Measurements from ENCODE around the gene TARS1.
"Not testable (repeated sequence)": the region's sequence is repeated elsewhere in the genome, so short reads cannot be mapped to it uniquely, and the experiment has no call there.

TARS1 gene

DNA sequence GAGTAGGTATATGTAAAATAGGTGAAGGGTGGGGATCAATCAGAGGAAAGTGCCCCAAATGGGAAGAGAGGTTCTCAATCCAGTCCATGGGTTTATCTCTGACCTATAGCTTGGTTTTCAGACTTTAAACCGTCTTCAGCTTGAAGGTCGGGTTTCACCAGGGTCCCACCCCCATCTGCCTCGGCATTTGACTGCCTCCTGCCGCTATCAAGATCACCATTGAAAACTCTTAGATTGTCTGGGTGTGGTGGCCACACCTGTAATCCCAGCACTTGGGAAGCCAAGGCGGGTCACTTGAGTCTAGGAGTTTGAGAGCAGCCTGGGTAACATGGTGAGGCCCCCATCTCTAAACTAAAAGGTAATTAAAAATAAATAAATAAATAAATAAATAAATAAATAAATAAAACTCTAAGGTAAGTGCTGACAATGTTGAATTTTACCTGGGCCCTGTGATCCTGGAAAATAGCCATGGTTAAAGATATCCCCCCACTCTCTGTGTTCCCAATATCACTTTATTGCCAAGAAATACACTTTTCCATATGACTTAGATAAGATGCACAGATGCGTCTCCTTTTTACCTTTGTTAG is 48.8 kb downstream of the TARS1 start:
- DNase-seq, result no peak

DNA sequence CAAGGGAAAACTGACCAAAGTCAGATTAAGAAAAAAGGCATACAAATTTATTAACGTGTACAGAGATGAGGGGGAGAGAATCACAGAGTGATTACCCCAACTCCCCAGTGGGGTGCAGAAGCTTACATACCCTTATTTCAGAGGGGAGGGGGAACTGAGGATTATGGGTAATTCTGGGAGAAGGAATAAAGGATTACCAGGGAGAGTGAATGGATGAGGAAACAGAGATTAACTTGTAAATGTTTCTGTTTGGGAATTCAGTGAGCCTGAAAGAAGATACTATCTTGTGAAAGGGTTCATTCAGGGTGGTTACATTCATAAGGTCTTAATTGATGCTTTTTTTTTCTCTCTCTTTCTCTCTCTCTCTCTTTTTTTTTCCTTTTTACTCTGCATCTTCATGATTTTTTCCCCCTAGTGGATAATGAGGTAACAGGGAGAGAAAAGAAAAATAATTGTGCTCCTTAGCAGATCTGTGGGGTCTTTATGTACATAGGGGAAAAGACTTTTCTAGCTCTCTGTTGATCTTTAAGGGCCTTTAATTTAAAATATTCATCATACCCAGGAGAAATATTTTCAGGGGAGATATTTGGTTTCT is 49.4 kb downstream of the TARS1 start:
- no peak for DNase-seq

DNA sequence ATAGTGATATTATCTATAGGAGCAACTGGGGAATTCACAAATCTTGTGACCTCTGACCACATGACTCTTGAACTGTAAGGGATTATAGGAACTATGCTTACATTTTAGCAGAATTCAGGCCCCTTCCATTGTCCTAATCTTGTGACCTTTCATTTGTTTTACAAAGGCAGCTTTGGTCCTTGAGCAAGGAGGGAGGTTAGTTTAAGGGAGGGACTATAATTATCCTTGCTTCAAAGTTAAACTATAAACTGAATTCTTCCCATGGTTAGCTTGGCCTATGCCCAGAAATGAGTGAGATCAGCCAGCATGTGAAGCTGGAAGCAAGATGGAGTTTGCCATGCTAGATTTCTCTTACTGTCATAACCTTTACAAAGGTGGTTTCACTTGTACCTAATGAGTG is 51.2 kb downstream of the TARS1 start:
- no peak for DNase-seq

DNA sequence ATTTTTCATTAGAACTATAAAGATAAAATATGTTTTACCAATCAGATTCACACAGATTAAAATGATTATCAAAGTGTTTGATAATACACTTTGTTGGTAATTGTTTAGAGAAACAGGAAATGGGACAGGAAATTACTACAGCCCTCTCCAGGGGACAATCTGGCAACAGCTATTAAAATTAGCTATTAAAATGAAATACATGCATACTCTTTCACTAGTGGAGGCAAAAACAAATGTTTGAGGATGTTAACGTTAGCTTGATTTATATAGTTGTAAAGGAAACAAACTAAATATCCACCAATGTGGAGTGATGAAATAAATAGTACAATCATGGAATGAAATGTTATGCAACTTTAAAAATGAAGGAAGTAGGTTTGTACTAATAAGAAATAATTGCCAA is 53.7 kb downstream of the TARS1 start:
- no peak for DNase-seq

GRCh38 chr5:33501260-33501659 is 60.5 kb downstream of the TARS1 start:
- no peak for DNase-seq

GRCh38 chr5:33501899-33502298 is 61.1 kb downstream of the TARS1 start:
- no peak for DNase-seq

DNA sequence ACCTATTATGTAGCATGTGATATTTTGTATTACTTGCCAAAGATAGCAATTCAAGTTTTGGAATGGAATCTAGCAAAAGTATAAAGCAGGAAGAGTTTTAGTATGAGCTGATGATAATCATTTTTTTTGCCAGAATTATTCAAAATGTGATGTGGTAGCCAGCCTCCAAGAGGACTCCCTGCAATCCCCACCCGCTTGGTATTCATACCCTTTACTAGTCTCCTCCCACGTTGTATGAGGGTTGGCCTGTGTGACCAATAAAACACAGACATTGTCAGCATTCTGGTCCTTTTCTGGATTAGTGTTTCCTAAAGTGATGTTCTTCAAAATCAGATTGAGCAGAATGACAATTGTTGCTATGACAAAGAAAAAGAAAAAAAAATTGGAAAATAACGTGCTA is 63.8 kb downstream of the TARS1 start:
- DNase-seq, result no peak

- no peak for DNase-seq
Observed at GRCh38 chr5:33507426-33507825, 66.7 kb downstream of the TARS1 start.

DNA sequence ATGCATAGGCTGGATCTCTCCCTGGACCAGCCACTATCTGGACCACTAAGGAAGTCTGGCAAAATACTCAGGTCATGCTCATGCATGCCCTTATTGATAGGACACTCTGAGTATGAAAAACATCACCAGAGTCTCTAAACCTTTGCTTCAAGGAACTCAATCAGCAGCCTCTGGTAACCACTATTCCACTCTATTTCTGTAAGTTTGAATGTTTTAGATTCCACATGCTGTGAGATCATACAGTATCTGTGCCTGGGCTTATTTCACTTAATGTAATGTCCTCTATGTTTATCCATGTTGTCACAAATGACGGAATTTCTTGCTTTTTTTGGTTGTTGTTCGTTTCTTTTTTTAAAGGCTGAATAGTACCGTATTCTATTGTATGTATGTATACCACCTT is 68.3 kb downstream of the TARS1 start:
- no peak for DNase-seq

DNA sequence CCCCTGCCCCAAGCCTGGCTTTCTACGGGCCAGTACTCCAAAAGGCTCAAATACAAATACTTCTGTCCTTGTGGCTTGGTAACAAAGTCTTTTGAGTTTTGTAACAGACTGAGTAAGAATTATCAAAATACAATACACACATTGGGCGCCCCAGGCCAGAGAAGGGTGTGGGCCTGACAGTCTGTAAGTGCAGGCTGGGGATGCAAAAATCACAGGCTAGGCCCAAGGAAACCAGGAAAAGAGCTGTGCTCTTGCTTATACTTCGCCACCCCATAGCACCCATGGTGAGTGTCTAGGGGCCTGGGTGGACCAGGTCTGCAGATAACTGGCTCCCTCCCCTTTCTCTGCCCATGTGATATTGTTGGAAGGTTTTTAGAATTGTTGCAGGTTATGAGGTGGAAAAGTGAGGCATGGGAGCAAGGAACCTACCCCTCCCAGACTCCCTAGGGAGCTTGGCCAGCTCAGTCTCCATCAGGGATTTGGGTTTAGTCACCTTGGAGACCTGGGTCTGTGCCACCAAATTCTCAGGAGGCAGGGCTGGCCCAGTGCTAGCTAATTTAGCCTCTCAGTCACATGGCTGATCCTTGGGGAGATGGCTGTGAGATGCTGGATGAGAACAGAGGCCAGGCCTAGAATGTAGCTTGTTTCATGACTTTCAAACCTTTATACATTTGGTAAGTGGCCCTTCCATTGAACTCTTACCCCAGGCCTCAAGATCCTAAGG is 72.9 kb downstream of the TARS1 start:
- no peak for DNase-seq

- not testable (repeated sequence) for DNase-seq
Observed at GRCh38 chr5:33515366-33515765, 74.6 kb downstream of the TARS1 start.

DNA sequence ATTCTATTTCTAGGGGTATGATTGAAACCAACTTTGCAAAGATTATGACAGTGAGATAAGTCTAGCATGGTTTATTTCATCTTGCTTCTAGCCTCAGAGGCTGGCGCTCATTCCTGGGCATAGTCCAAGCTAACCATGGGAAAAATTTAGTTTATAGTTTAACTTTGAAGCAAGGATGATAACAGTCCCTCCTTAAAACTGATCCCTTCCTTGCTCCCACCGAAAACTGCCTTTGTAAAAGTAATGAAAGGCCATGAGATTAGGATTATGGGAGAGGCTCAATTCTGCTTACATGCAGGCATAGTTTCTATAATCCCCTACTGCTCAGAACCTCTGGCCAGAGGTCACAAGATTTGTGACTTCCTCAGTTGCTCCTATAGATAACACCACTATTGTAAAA is 75.7 kb downstream of the TARS1 start:
- DNase-seq, result no peak

Data from stimulated activated CD8-positive, alpha-beta memory T cell treated with anti-CD3 and anti-CD28 coated beads, Interleukin-4, amount 100 ng/mL, for 48 hours (primary cell).